ENCODE measurements around the gene DELE1.
A peak's percentile ranks its signal among the peaks of the same experiment; 100 is the strongest.

DELE1 gene

GRCh38 chr5:141897425-141897824 is 26.2 kb upstream of the DELE1 start:
- Histone ChIP-seq H4K91ac (ENCODE audit: low read length) (no peak overlapping the region), H3K4ac (ENCODE audit: low read depth in 1 of 2, low read length in 2 of 2) (no peak overlapping the region), H2BK15ac (ENCODE audit: low read depth, poor library complexity, severe bottlenecking) (no peak overlapping the region)

GRCh38 chr5:141898448-141899049 is 25.1 kb upstream of the DELE1 start:
- Histone ChIP-seq H3K4me2 (ENCODE audit: low read length, poor library complexity, severe bottlenecking) (no peak overlapping the region), H3K9me3 (ENCODE audit: control insufficient read depth, low read length) (no peaks in the 10 kb centered on the region), H2AFZ (ENCODE audit: low read depth, low read length) (no peak overlapping the region), H2BK120ac (ENCODE audit: low read depth, low read length) (no peak overlapping the region), H4K8ac (ENCODE audit: low read length) (no peak overlapping the region), H2BK12ac (ENCODE audit: low read length in 2 of 2) (no peak overlapping the region), H2AK5ac (ENCODE audit: low read length, severe bottlenecking) (no peak overlapping the region), H3K4me3 (ENCODE audit: insufficient read depth in 1 of 2, low read depth in 1 of 2, low read length in 2 of 2) (no peak overlapping the region), H2BK15ac (ENCODE audit: low read depth, poor library complexity, severe bottlenecking) (no peak overlapping the region), H3K27me3 (ENCODE audit: control insufficient read depth in 1 of 2, insufficient read depth in 1 of 2, low read length in 2 of 2) (peaks cover 3 to 24% of the 10 kb centered on the region in 2 experiments), H3K27ac (ENCODE audit: low read length, poor library complexity, severe bottlenecking) (no peak overlapping the region), H3K23ac (ENCODE audit: low read length in 2 of 2) (no peak overlapping the region), H3K9ac (ENCODE audit: low read length) (no peak overlapping the region), H3K79me1 (replicated peaks; ENCODE audit: low read length, poor library complexity, severe bottlenecking) (no peaks in the 10 kb centered on the region), H2BK5ac (ENCODE audit: low read depth, low read length, poor library complexity, severe bottlenecking) (no peak overlapping the region), H3K18ac (ENCODE audit: low read depth in 1 of 2, low read length in 2 of 2) (no peak overlapping the region), H3K4me1 (ENCODE audit: control insufficient read depth, insufficient read depth, low read depth, low read length) (no peaks in the 10 kb centered on the region), H3K14ac (ENCODE audit: low read length in 2 of 2) (no peak overlapping the region), H3K4ac (ENCODE audit: low read depth in 1 of 2, low read length in 2 of 2) (no peak overlapping the region), H4K91ac (ENCODE audit: low read length) (no peak overlapping the region), H3K36me3 (ENCODE audit: control insufficient read depth in 1 of 2, insufficient read depth in 2 of 2, low read depth in 1 of 2, low read length in 2 of 2) (no peaks in the 10 kb centered on the region)
- no peak for DNase-seq
- whole genome bisulfite sequencing: 100% methylated on average over 1 of the region's 2 CpGs

More at GRCh38 chr5:141897425-141897824, 26.2 kb upstream of the DELE1 start:
- Histone ChIP-seq H3K23ac (ENCODE audit: low read length in 2 of 2) (no peak overlapping the region), H3K27me3 (ENCODE audit: control insufficient read depth in 1 of 2, insufficient read depth in 1 of 2, low read length in 2 of 2) (peaks cover 3 to 14% of the 10 kb centered on the region in 2 experiments), H3K9me3 (ENCODE audit: control insufficient read depth, low read length) (no peaks in the 10 kb centered on the region), H3K18ac (ENCODE audit: low read depth in 1 of 2, low read length in 2 of 2) (no peak overlapping the region), H2BK120ac (ENCODE audit: low read depth, low read length) (no peak overlapping the region), H2AFZ (ENCODE audit: low read depth, low read length) (no peak overlapping the region), H3K4me1 (ENCODE audit: control insufficient read depth, insufficient read depth, low read depth, low read length) (no peaks in the 10 kb centered on the region), H3K4me2 (ENCODE audit: low read length, poor library complexity, severe bottlenecking) (no peak overlapping the region), H3K27ac (ENCODE audit: low read length, poor library complexity, severe bottlenecking) (no peak overlapping the region), H2BK5ac (ENCODE audit: low read depth, low read length, poor library complexity, severe bottlenecking) (no peak overlapping the region), H2AK5ac (ENCODE audit: low read length, severe bottlenecking) (no peak overlapping the region), H3K79me1 (replicated peaks; ENCODE audit: low read length, poor library complexity, severe bottlenecking) (no peaks in the 10 kb centered on the region), H3K9ac (ENCODE audit: low read length) (no peak overlapping the region), H4K8ac (ENCODE audit: low read length) (no peak overlapping the region), H3K36me3 (ENCODE audit: control insufficient read depth in 1 of 2, insufficient read depth in 2 of 2, low read depth in 1 of 2, low read length in 2 of 2) (no peaks in the 10 kb centered on the region), H3K14ac (ENCODE audit: low read length in 2 of 2) (no peak overlapping the region), H3K4me3 (ENCODE audit: insufficient read depth in 1 of 2, low read depth in 1 of 2, low read length in 2 of 2) (no peak overlapping the region), H2BK12ac (ENCODE audit: low read length in 2 of 2) (no peak overlapping the region)
- 97% methylated on average over 3 of the region's 4 CpGs for WGBS
- DNase-seq: no peak

GRCh38 chr5:141902015-141902814 is 21.5 kb upstream of the DELE1 start:
- Histone ChIP-seq H3K36me3 (ENCODE audit: control insufficient read depth in 1 of 2, insufficient read depth in 2 of 2, low read depth in 1 of 2, low read length in 2 of 2) (no peaks in the 10 kb centered on the region), H3K4me3 (ENCODE audit: insufficient read depth in 1 of 2, low read depth in 1 of 2, low read length in 2 of 2) (no peak overlapping the region), H2BK12ac (ENCODE audit: low read length in 2 of 2) (no peak overlapping the region), H3K4me2 (ENCODE audit: low read length, poor library complexity, severe bottlenecking) (no peak overlapping the region), H3K9ac (ENCODE audit: low read length) (no peak overlapping the region), H3K23ac (ENCODE audit: low read length in 2 of 2) (peak overlapping the region in 1 of 2 experiments; percentile 20), H3K18ac (ENCODE audit: low read depth in 1 of 2, low read length in 2 of 2) (no peak overlapping the region), H3K27ac (ENCODE audit: low read length, poor library complexity, severe bottlenecking) (no peak overlapping the region), H3K14ac (ENCODE audit: low read length in 2 of 2) (no peak overlapping the region), H2BK15ac (ENCODE audit: low read depth, poor library complexity, severe bottlenecking) (no peak overlapping the region), H3K4me1 (ENCODE audit: control insufficient read depth, insufficient read depth, low read depth, low read length) (no peaks in the 10 kb centered on the region), H2AFZ (ENCODE audit: low read depth, low read length) (no peak overlapping the region), H2BK5ac (ENCODE audit: low read depth, low read length, poor library complexity, severe bottlenecking) (no peak overlapping the region), H4K8ac (ENCODE audit: low read length) (no peak overlapping the region), H3K9me3 (ENCODE audit: control insufficient read depth, low read length) (no peaks in the 10 kb centered on the region), H3K79me1 (replicated peaks; ENCODE audit: low read length, poor library complexity, severe bottlenecking) (no peaks in the 10 kb centered on the region), H2AK5ac (ENCODE audit: low read length, severe bottlenecking) (no peak overlapping the region), H3K27me3 (ENCODE audit: control insufficient read depth in 1 of 2, insufficient read depth in 1 of 2, low read length in 2 of 2) (peaks cover 0 to 29% of the 10 kb centered on the region in 2 experiments), H3K4ac (ENCODE audit: low read depth in 1 of 2, low read length in 2 of 2) (no peak overlapping the region), H4K91ac (ENCODE audit: low read length) (no peak overlapping the region), H2BK120ac (ENCODE audit: low read depth, low read length) (no peak overlapping the region)
- no peak for DNase-seq
- WGBS: 80% methylated on average over 5 of the region's 5 CpGs

GRCh38 chr5:141903261-141903660 is 20.4 kb upstream of the DELE1 start:
- Histone ChIP-seq H3K18ac (ENCODE audit: low read depth in 1 of 2, low read length in 2 of 2) (no peak overlapping the region), H2BK15ac (ENCODE audit: low read depth, poor library complexity, severe bottlenecking) (no peak overlapping the region), H3K9ac (ENCODE audit: low read length) (no peak overlapping the region), H2BK12ac (ENCODE audit: low read length in 2 of 2) (no peak overlapping the region), H3K14ac (ENCODE audit: low read length in 2 of 2) (no peak overlapping the region), H3K4ac (ENCODE audit: low read depth in 1 of 2, low read length in 2 of 2) (no peak overlapping the region), H3K4me3 (ENCODE audit: insufficient read depth in 1 of 2, low read depth in 1 of 2, low read length in 2 of 2) (no peak overlapping the region), H4K8ac (ENCODE audit: low read length) (no peak overlapping the region), H2BK120ac (ENCODE audit: low read depth, low read length) (no peak overlapping the region), H3K27me3 (ENCODE audit: control insufficient read depth in 1 of 2, insufficient read depth in 1 of 2, low read length in 2 of 2) (peaks cover 0 to 29% of the 10 kb centered on the region in 2 experiments), H3K4me1 (ENCODE audit: control insufficient read depth, insufficient read depth, low read depth, low read length) (no peaks in the 10 kb centered on the region), H3K79me1 (replicated peaks; ENCODE audit: low read length, poor library complexity, severe bottlenecking) (no peaks in the 10 kb centered on the region), H3K4me2 (ENCODE audit: low read length, poor library complexity, severe bottlenecking) (no peak overlapping the region), H3K36me3 (ENCODE audit: control insufficient read depth in 1 of 2, insufficient read depth in 2 of 2, low read depth in 1 of 2, low read length in 2 of 2) (no peaks in the 10 kb centered on the region), H2BK5ac (ENCODE audit: low read depth, low read length, poor library complexity, severe bottlenecking) (no peak overlapping the region), H3K27ac (ENCODE audit: low read length, poor library complexity, severe bottlenecking) (no peak overlapping the region), H2AK5ac (ENCODE audit: low read length, severe bottlenecking) (no peak overlapping the region), H3K9me3 (ENCODE audit: control insufficient read depth, low read length) (no peaks in the 10 kb centered on the region), H3K23ac (ENCODE audit: low read length in 2 of 2) (no peak overlapping the region), H4K91ac (ENCODE audit: low read length) (no peak overlapping the region), H2AFZ (ENCODE audit: low read depth, low read length) (no peak overlapping the region)
- DNase-seq: no peak
- WGBS: 93% methylated on average over 4 of the region's 4 CpGs
